DMS79 (cell line): Measurements from ENCODE around the gene CFHR1.

Experiments
- DNase-seq: peaks from one replicate; lab custom pipeline; 2025; lab: John Stamatoyannopoulos, UW

Gene CFHR1

GRCh38 chr1:196877964-196878363, 58.4 kb downstream of the CFHR1 start:
- no peak for DNase-seq
